Stimulated activated CD4-positive, alpha-beta T cell treated with anti-CD3 and anti-CD28 coated beads, Interleukin-4, amount 100 ng/mL, for 1 hour (primary cell): ENCODE measurements around the gene QRICH2.
"Not testable (repeated sequence)": the region's sequence is repeated elsewhere in the genome, so short reads cannot be mapped to it uniquely, and the experiment has no call there.

ENCODE experiments used
- DNase-seq: peaks from one replicate; pipeline ENCODE4 v3.0.0-alpha.2; 2020

The QRICH2 gene

DNA sequence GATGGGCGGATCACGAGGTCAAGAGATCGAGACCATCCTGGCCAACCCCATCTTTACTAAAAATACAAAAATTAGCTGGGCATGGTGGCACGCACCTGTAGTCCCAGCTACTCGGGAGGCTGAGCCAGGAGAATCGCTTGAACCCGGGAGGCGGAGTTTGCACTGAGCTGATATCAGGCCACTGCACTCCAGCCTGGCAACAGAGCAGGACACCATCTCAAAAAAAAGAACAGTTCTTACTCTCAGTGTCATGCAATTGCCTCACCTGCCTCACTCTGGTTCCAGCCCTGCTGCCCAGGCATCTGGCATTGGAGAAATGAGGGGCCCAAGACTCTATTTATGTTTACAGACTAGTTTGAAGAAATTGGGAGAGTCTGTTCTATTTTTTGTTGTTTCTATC, 63.4 kb downstream of the QRICH2 start:
- DNase-seq = not testable (repeated sequence)

DNA sequence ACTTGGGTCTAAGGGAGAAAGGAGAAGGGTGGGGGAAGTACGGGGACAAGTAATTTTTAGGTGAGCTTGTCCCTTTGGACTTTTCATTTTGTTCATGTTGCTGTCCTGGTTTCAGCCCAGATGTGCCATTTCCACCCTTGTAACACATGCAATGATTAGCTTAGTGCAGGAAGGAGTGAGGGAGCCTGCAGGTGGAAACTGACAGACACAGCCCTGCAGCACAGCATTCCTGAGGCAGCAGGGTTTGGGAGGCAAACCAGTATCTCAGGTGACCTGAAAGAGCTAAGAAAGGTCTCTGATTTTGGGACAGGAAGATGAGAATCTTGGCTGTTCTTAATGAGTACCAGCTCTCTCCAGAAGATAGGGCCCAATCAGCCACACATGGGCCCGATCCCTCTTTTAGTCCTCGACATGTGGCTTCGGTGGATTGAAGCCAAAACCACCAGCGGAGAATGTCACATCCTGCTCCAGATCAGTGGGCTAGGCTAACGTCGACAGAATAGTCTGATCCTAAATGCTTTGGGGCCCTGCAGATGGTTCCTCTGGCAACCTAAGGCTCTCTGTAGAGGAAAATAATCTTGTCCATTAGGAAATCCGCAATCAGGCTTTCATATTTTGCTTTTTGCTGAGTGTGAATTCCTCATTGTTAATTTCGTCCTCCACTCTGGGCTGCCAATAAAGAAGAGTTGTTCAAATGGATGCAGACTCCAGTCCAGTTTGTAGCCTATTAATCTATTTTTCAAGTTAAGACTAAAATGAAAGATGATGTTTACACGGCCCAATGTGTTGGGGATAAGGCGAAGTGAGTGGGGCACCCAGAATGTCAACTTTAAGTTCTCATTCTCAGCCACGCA, 64.0 kb downstream of the QRICH2 start:
- no peak for DNase-seq

DNA sequence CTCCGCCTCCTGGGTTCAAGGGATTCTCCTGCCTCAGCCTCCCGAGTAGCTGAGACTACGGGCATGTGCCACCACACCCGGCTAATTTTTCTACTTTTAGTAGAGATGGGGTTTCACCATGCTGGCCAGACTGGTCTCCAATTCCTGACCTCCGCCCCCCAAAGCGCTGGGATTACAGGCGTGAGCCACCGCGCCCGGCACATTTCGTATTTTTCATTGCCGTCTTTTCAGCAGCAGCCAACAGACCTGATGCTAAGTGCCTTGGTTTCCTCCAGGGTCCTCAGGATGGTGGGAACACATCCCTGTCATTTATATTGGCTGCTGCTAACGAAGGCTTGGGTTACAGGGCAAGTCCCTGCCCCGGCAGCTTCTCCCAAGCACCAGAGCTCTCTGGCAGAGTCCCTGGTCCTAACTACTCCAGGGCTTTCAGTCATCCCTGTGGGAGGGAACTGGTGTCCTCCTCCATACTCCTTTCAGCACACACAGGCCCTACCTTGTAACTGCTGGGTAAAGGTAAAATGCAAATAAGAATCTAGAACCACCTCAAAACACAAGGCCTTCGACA, 66.3 kb downstream of the QRICH2 start:
- no peak for DNase-seq

DNA sequence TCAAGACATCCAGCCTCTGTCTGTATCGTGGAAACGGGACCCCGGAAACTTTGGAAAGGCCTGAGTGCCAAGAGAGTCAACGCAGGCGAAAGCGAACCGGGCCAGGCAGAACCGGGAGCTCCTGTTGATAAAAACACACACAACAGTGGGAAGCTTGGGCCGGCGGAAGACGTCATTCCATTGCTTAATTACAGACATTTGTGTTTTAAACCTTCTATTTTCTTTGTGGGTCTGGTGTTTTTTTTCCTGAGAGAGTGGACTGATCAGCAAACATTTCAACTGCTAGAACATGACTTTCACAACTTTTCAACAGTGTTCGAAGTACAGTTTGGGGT, 66.9 kb downstream of the QRICH2 start:
- DNase-seq = no peak

DNA sequence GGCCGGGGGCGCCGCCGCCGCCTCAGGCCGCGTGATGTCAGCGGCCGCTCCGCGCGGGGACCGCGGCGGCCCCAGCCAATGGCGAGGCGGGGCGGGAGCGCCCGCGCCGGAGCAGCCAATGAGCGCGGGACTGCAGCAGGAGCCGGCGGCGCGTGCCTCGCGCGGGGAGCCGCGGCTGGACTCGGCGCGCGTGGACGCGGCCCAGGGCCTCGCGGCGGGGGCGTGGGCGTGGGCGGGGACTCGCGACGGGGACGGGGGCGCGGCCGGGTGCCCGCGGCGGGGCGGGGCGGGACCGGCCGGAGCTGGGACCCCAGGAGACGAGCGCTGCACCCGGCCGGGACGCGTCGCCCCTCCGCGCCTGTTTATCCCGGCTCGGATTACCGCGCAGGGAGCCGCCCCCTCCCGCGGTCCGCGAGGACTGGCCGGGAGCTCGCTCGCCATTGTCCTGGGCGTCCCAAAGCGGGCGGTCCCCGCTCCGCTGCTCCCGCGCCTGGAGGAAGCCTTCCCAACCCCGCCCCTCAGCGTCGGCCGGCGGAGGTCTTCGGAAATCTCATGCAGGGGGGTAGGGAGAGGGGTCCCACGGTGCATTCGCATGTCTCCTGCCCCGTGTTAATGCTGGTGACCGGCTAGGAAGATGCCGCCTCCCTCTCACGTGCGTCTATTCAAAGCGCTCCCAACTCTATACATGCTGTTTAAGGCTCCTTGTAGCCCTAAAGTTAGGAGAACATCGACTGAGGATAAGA, 67.4 kb downstream of the QRICH2 start, which contains the start of gene RNF157:
Gene RNF157, minus strand, starts transcription at position 33 of the 743 bp plus-strand sequence. CDS start 253 bp downstream, outside the sequence.
- peak; percentile 66 for DNase-seq

DNA sequence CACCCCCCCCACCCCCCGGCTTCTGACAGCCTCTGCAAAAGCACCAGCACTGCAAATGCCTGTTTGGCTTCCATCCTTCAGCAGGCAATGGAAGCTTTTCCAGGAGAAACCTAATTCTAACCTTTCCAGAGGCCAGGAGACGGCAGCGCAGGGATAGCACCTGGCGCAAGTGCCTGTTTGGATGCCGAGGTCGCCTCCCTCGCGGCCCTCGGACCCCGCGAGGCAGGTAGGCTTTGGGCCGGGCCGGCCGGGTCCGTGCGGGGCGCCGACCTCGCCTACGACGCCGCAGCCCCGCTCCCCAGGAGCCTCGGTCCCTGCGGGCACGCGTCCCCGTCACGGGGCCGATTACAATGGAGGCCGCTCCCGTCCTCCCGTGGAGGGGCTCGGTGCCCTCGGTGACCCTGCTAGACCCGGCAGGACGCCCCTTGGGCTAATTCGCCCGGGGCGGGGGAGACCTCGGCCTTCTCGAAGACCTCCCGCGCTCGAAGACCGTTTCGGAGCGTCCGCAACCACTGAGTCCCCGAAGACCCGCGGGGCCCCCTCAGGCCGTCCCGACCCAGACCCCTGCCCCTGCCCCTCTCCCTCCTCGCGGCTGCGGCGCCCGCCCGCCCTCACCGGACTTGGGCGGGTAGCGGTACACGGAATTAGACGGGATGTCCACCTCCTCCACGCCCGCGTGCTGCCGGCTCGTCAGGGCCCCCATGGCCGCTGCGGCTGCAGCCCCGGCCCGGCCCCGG, 68.4 kb downstream of the QRICH2 start:
- DNase-seq = no peak

DNA sequence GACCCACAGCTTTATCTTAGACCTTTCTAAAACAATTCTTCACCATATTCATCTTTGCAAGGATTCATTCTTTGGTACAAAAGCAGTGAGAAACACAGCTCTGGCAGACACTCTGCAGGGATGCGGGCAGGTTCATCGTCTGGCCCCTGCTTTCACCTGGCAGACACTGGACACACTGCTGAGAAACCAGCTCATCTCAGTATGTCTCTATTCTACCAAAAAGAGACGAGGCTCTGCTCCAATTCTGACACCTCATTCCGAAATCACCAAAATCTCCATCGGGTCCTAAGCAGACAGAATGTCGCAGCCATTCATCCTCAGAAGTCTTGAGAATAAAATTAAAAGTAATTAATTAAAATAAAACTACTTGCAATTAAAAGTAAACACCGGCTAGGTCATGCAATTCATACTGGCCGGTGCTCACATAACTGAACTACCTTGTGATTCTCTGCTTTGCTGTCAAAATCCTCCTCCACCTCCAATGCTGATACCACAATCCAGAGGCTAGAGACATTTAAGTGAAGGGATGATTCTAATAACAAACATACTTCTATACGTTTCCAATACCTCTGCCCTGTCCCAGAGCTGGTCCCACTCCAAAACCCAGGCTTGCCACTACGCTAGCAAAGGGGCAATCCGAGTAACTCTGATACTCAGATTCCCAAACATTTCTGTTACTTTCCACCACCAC, 69.1 kb downstream of the QRICH2 start:
- DNase-seq = no peak

DNA sequence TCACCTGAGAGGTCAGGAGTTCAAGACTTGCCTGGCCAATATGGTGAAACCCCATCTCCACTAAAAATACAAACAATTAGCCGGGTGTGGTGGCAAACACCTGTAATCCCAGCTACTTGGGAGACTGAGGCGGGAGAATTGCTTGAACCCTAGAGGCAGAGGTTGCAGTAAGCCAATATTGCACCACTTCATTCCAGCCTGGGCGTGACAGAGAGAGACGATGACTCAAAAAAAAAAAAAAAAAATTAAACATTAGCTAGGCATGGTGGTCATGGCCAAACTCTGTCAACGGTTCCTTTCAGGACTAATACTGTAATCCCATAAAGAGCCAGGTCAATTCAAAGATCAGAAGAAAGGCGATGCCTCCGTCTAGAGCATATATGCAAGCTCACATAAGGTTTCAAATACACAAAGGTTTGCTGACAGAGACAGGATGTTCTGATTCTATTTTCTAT, 70.2 kb downstream of the QRICH2 start:
- DNase-seq = no peak

DNA sequence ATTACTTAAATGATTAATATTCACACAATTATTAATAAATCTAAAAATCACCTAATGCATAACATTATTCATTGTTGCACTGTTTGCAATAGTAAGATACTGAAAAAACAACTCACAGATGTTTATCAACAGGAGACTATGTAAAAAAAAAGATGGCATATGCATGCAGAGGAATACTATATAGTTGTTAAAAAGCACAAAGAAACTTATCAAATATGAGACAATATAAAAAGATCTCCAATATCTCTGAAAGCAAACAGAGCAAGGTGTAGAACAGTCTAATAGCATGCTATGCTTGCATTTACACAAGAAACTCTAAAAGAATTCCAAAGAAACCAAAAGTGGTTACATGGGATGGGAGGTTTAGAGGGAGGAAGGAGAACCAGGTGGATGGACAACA, 71.5 kb downstream of the QRICH2 start:
- DNase-seq = no peak

DNA sequence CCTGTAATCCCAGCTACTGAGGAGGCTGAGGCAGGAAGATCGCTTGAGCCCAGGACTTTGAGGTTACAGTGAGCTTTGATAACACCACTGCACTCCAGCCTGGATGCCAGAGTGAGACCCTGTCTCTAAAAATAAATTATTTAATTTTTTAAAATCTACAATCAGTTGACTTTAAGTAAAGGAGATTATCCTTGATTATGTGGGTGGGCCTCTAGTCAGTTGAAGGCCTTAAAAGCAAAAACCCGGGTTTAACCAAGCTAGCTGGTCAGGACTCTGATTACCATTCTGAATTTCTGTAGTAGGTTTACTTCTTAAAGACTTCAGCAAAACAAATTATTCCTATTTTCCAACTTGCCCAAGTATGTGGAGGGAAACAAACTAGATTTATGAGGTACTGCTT, 72.2 kb downstream of the QRICH2 start:
- no peak for DNase-seq

DNA sequence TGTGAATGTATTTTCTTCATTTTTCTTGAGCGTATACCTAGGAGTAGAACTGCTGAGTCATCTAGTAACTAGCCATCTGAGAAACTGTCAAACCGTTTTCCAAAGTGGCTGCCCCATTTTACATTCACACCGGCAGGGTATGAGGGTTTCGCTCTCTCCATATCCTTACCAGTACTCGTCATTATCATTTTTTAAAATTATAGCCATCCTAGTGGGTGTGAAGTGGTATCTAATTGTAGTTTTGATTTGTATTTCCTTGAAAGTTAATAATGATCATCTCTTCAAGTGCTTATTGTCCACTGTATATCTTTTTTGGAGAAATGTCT, 73.8 kb downstream of the QRICH2 start:
- no peak for DNase-seq

DNA sequence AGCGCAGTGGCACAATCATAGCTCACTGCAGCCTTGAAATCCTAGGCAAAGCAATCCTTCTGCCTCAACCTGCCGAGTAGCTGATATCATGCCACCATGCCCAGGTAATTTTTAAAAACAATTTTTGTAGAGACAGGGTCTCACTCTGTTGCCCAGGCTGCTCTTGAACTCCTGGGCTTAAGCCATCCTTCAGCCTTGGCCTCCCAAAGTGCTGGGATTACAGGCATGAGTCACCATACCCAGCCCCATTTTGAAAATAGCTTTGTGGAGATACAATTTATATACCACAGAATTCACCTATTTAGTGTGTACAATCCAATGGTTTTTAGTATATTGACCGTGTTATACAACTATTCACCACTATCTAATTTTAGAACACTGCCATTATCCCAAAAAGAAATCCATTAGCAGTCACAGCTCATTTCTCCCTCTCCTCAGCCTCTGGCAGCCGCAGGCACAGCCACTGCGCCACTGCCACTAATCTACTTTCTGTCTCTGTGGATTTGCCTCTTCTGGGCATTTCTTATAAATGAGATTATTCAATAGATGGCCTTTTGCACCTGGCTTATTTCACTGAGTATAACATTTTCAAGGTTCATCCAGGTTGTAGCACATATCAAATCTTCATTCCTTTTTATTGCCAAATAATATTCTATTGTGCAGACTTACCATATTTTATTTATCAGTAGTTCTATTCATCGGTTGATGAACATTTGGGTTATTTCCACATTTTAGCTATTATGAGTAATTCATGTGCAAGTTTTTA, 74.3 kb downstream of the QRICH2 start:
- no peak for DNase-seq

DNA sequence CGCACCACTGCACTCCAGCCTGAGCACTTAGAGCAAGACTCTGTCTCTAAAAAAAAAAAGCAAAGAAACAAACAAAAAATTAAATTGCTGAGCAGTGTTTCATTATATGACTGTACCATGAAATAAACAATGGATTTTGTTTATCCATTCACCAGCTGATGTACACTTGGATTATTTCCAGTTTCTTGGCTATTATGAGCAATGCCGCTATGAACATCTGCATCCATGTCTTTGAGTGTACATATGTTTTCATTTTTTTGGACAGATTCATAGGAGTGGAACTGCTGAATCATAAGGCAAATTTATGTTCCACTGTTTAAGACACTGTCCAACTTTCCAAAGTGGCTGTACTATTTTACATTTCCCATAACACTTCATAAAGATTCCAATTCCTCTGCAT, 75.7 kb downstream of the QRICH2 start:
- DNase-seq = no peak

DNA sequence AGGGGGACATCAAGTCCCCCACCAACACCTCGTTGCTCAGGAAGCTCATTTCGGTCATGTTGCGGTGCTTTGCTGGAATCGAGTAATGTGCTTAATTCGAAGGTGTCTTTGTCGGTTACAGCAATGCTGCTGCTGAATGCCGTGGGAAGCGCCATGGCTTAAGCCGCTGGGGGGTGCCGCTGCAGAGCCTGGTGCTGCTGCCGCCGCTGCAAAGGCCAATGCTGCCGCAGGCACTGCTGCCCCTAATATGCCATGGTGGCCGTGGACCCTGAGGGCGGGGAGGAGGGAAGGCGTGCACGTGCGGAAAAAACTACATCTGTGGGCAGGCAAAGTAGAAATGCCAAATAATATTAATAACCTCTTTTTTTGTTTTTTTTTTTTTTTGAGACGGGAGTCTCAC, 81.3 kb downstream of the QRICH2 start:
- DNase-seq = not testable (repeated sequence)

DNA sequence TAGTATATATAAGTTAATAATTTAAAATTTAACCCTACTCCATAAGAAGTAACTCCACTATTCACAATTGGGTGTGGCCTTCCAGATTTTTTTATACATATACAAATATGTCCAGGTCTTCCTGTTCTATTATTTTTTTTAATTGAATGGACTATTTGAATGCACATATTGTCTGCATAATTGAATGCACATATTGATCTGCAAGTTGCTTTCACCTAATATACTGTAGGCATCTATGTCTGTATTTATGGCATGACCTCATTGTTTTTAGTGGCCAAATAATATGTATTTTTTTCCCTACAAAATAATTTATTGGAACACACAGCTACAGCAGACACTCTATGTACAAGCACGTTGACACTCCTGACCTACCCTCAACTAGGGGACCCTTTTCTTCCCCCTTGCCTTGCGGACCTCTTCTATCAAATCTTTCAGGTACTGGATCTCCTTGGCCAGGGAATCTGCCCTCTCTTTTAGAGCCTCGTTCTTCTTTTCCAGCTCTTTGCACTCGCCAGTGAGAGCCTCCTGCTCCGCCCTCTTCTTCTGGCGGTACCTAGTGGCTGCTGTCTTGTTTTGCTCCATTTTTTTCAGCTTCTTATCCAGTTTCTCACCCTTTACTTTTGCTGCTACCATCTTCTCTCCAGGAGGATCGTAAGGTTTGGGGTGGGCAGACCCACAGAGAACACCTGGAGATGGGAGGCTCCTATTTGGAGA, 82.5 kb downstream of the QRICH2 start:
- DNase-seq = not testable (repeated sequence)
